ENCODE measurements around the gene ZNF248.
"Not testable (repeated sequence)": the region's sequence is repeated elsewhere in the genome, so short reads cannot be mapped to it uniquely, and the experiment has no call there.

ZNF248 gene

DNA sequence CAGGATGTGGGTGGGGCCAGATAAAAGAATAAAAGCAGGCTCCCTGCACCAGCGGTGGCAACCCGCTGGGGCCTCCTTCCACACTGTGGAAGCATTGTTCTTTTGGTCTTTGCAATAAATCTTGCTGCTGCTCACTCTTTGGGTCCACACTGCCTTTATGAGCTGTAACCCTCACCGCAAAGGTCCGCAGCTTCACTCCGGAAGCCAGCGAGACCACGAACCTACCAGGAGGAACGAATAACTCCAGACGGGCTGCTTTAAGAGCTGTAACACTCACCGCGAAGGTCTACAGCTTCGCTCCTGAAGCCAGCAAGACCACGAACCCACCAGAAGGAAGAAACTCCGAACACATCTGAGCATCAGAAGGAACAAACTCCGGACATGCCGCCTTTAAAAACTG lies 119.2 kb downstream of the ZNF248 start:
- not testable (repeated sequence) for DNase-seq

DNA sequence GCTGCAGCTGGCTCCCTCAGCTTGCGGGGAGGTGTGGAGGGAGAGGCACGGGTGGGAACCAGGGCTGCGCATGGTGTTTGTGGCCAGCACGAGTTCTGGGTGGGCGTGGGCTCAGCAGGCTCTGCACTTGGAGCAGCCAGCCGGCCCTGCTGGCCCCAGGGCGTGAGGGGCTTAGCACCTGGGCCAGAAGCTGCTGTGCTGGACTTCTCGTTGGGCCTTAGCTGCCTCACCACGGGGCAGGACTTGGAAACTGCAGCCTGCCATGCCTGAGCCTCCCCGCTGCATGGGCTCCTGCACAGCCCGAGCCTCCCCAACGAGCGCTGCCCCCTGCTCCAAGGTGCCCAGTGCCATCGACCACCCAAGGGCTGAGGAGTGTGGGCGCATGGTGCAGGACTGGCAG lies 120.1 kb downstream of the ZNF248 start:
- DNase-seq, result no peak

DNA sequence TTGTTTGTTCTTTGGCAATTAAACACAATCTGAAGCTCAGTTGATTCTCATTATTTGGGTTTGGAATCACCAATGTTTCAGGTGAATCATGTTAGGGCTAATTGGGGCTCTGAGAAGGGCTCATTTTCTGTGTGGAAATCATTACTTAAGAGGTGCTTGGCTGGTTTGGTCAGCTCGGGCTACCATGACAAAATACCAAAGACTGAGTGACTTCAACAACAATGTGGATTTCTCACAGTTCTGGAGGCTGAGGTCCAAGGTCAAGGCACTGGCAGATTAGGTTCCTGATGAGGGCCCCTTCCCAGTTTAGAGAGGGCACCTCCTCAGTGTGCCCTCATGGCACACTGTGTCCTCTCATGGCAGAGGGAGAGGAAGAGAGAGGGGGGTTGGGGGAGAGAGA lies 121.3 kb downstream of the ZNF248 start:
- DNase-seq, result no peak

DNA sequence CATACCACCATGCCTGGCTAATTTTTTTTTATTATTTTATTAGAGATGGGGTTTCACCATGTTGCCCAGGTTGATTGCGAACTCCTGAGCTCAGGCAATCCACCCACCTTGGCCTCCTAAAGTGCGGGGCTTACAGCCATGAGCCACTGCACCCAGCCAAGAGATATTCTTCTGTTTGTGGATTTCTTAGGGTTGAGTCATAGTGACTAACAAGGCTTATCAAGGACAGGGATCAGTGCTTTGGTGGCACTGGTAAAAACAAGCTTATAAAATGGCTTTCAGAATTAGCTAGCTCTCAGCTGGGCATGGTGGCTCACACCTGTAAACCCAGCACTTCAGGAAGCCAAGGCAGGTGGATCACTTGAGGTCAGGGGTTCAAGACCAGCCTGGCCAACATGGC lies 122.4 kb downstream of the ZNF248 start:
- no peak for DNase-seq

All from stimulated activated naive CD4-positive, alpha-beta T cell treated with Interleukin-2 at 50 U/mL for 16 hours (primary cell).